ENCODE results near the gene PDCD11.
"Not testable (repeated sequence)": the region's sequence is repeated elsewhere in the genome, so short reads cannot be mapped to it uniquely, and the experiment has no call there.

Gene PDCD11

GRCh38 chr10:103396067-103396788 lies at the start of gene PDCD11, which contains the start of gene ATP5MK:
TSS of gene PDCD11 (plus strand) at chr10:103396626. CDS start at chr10:103398427, 1,801 bp downstream.
TSS of gene ATP5MK (minus strand) at chr10:103396475. CDS start at chr10:103392457, 4,018 bp downstream.
- DNase-seq: peak; percentile 98

- DNase-seq: no peak
Measured at GRCh38 chr10:103350175-103350516, 46.3 kb upstream of the PDCD11 start.

GRCh38 chr10:103350517-103351260 lies 45.7 kb upstream of the PDCD11 start, which contains the start of gene PCGF6:
TSS of gene PCGF6 (minus strand) at chr10:103351140. CDS start at chr10:103351066, 74 bp downstream.
- peak; percentile 68 for DNase-seq

GRCh38 chr10:103353281-103353680 lies 43.1 kb upstream of the PDCD11 start:
- peak; percentile 1 for DNase-seq

GRCh38 chr10:103354567-103354966 lies 41.9 kb upstream of the PDCD11 start:
- DNase-seq: not testable (repeated sequence)

GRCh38 chr10:103355906-103356599 lies 40.4 kb upstream of the PDCD11 start:
- no peak for DNase-seq

- not testable (repeated sequence) for DNase-seq
Measured at GRCh38 chr10:103359493-103359892, 36.9 kb upstream of the PDCD11 start.

GRCh38 chr10:103360791-103361190 lies 35.6 kb upstream of the PDCD11 start:
- not testable (repeated sequence) for DNase-seq

- DNase-seq: no peak
Measured at GRCh38 chr10:103367379-103367781, 29.0 kb upstream of the PDCD11 start.

- peak; percentile 97 for DNase-seq
Measured at GRCh38 chr10:103367782-103368518, 28.5 kb upstream of the PDCD11 start, which contains the start of gene TAF5. TSS of gene TAF5 (plus strand) at chr10:103367976. CDS start at chr10:103367990, 14 bp downstream.

GRCh38 chr10:103373544-103373943 lies 22.9 kb upstream of the PDCD11 start:
- no peak for DNase-seq

- DNase-seq: no peak
Measured at GRCh38 chr10:103374263-103374662, 22.2 kb upstream of the PDCD11 start.

GRCh38 chr10:103382769-103383168 lies 13.7 kb upstream of the PDCD11 start:
- DNase-seq: no peak

GRCh38 chr10:103394180-103394579 lies 2.2 kb upstream of the PDCD11 start:
- DNase-seq: peak; percentile 30

GRCh38 chr10:103395754-103396066 lies 716 bp upstream of the PDCD11 start:
- peak; percentile 16 for DNase-seq

- no peak for DNase-seq
Measured at GRCh38 chr10:103396789-103397087, 312 bp downstream of the PDCD11 start.

- no peak for DNase-seq
Measured at GRCh38 chr10:103397191-103397825, 882 bp downstream of the PDCD11 start.

GRCh38 chr10:103413564-103413963 lies 17.1 kb downstream of the PDCD11 start:
- DNase-seq: no peak

- no peak for DNase-seq
Measured at GRCh38 chr10:103415581-103415980, 19.2 kb downstream of the PDCD11 start.

- DNase-seq: no peak
Measured at GRCh38 chr10:103416436-103417147, 20.2 kb downstream of the PDCD11 start.

GRCh38 chr10:103417148-103417469 lies 20.7 kb downstream of the PDCD11 start:
- not testable (repeated sequence) for DNase-seq

- no peak for DNase-seq
Measured at GRCh38 chr10:103417601-103418000, 21.2 kb downstream of the PDCD11 start.
